Stimulated activated naive CD4-positive, alpha-beta T cell treated with Interleukin-2 at 50 U/mL for 16 hours (primary cell): ENCODE results near the gene PSMB11.
"Not testable (repeated sequence)": the region's sequence is repeated elsewhere in the genome, so short reads cannot be mapped to it uniquely, and the experiment has no call there.

Source experiments
- DNase-seq: peaks from one replicate; lab custom pipeline; 2025; lab: John Stamatoyannopoulos, UW

PSMB11 gene

GRCh38 chr14:23013749-23014054 is 28.3 kb upstream of the PSMB11 start:
- not testable (repeated sequence) for DNase-seq

GRCh38 chr14:23015618-23016017 is 26.4 kb upstream of the PSMB11 start:
- no peak for DNase-seq

- DNase-seq, result no peak
Measured at GRCh38 chr14:23017091-23017490, 24.9 kb upstream of the PSMB11 start.

GRCh38 chr14:23018107-23018506 is 23.9 kb upstream of the PSMB11 start:
- no peak for DNase-seq

- DNase-seq, result no peak
Measured at GRCh38 chr14:23020143-23021128, 21.6 kb upstream of the PSMB11 start.

GRCh38 chr14:23021434-23021833 is 20.6 kb upstream of the PSMB11 start:
- no peak for DNase-seq

GRCh38 chr14:23021889-23022442 is 20.0 kb upstream of the PSMB11 start:
- no peak for DNase-seq

- DNase-seq, result no peak
Measured at GRCh38 chr14:23023022-23023794, 18.8 kb upstream of the PSMB11 start.

- no peak for DNase-seq
Measured at GRCh38 chr14:23023795-23024152, 18.2 kb upstream of the PSMB11 start.

- DNase-seq, result no peak
Measured at GRCh38 chr14:23024612-23025075, 17.4 kb upstream of the PSMB11 start.

GRCh38 chr14:23025151-23025814 is 16.7 kb upstream of the PSMB11 start:
- DNase-seq, result no peak

GRCh38 chr14:23028799-23029198 is 13.2 kb upstream of the PSMB11 start:
- DNase-seq, result no peak

- DNase-seq, result no peak
Measured at GRCh38 chr14:23030936-23031335, 11.1 kb upstream of the PSMB11 start.

GRCh38 chr14:23033251-23033727 is 8.7 kb upstream of the PSMB11 start:
- no peak for DNase-seq

GRCh38 chr14:23033801-23034497 is 8.1 kb upstream of the PSMB11 start:
- no peak for DNase-seq

GRCh38 chr14:23034498-23035302 is 7.3 kb upstream of the PSMB11 start, which contains the start of gene PSMB5:
TSS of gene PSMB5 (minus strand) at chr14:23034900. CDS start at chr14:23034881, 19 bp downstream.
- no peak for DNase-seq

GRCh38 chr14:23035303-23036144 is 6.5 kb upstream of the PSMB11 start:
- no peak for DNase-seq

GRCh38 chr14:23040100-23040499 is 1.9 kb upstream of the PSMB11 start:
- DNase-seq, result no peak

- DNase-seq, result no peak
Measured at GRCh38 chr14:23041729-23042128, 283 bp upstream of the PSMB11 start.

- no peak for DNase-seq
Measured at GRCh38 chr14:23043145-23043544, 1.1 kb downstream of the PSMB11 start.
